H1 (cell line): ENCODE data around the gene PPP3CB. TPM values are rescaled to one million over a fixed set of nuclear protein-coding genes. Genes with fewer than 3 reads are reported as not detected.
A peak's percentile ranks its signal among the peaks of the same experiment; 100 is the strongest.

Source experiments
- ATF3 ChIP-seq: IDR thresholded peaks from 2 replicates; pipeline ENCODE4 v1.6.1; 2011; ENCODE audit warnings: low read depth, mild to moderate bottlenecking, low read length; ENCODE audit not compliant: insufficient read depth
- BRCA1 ChIP-seq: IDR thresholded peaks from 2 replicates; pipeline ENCODE4 v1.6.1; 2012; ENCODE audit warnings: low read depth, low read length, improper control_type of control experiment
- CBX5 ChIP-seq: fragments of 300-800, 300-1000 bp; sonication (generic); IDR thresholded peaks from 2 replicates; pipeline ENCODE4 v1.7.1; 2016; ENCODE audit warnings: antibody characterized with exemption, low read length, low read depth
- CHD1 ChIP-seq: IDR thresholded peaks from 2 replicates; pipeline ENCODE4 v1.6.1; 2012; ENCODE audit warnings: low read depth, low read length, improper control_type of control experiment
- CTBP2 ChIP-seq: IDR thresholded peaks from 2 replicates; pipeline ENCODE4 v1.7.0; 2011; ENCODE audit warnings: borderline replicate concordance, mild to moderate bottlenecking, moderate library complexity, mixed read lengths, low read length; ENCODE audit not compliant: insufficient read depth, insufficient read length
- FOSL1 ChIP-seq: IDR thresholded peaks from 2 replicates; pipeline ENCODE4 v1.6.1; 2011; ENCODE audit warnings: mild to moderate bottlenecking, low read depth, low read length, moderate library complexity; ENCODE audit not compliant: insufficient read depth
- HDAC2 ChIP-seq, 2 experiments: fragments of 300-600 bp in 1 of 2; sonication (generic) in 1 of 2; IDR thresholded peaks; 2 replicates each; pipeline ENCODE4 v1.6.1; 2011 to 2012; ENCODE audit warnings: low read depth in 2 of 2, low read length in 2 of 2, mild to moderate bottlenecking in 2 of 2, moderate library complexity in 2 of 2, borderline replicate concordance in 1 of 2, inconsistent platforms in 1 of 2
- JUN ChIP-seq: IDR thresholded peaks from 2 replicates; pipeline ENCODE4 v1.6.1; 2011; ENCODE audit warnings: low read depth, mild to moderate bottlenecking, improper control_type of control experiment, low read length
- JUND ChIP-seq: IDR thresholded peaks from 2 replicates; pipeline ENCODE4 v1.6.1; 2011; ENCODE audit warnings: mild to moderate bottlenecking, improper control_type of control experiment, low read length
- KDM1A ChIP-seq: fragments of 200-600, 300-600 bp; sonication (generic); IDR thresholded peaks from 2 replicates; pipeline ENCODE4 v1.7.1; 2016; ENCODE audit warnings: mild to moderate bottlenecking, low read length, borderline replicate concordance
- MAFK ChIP-seq: IDR thresholded peaks from 2 replicates; pipeline ENCODE4 v1.6.1; 2012; ENCODE audit warnings: low read depth, mild to moderate bottlenecking, improper control_type of control experiment, low read length
- MAX ChIP-seq: IDR thresholded peaks from 2 replicates; pipeline ENCODE4 v1.6.1; 2012; ENCODE audit warnings: inconsistent platforms
- NRF1 ChIP-seq: IDR thresholded peaks from 2 replicates; pipeline ENCODE4 v1.6.1; 2011; ENCODE audit warnings: mild to moderate bottlenecking, low read depth, low read length, improper control_type of control experiment
- PHF8 ChIP-seq: fragments of 200-600 bp; sonication (generic); conservative IDR thresholded peaks from 2 replicates; pipeline ENCODE4 v1.7.1; 2012; ENCODE audit warnings: low read depth, mild to moderate bottlenecking, inconsistent platforms, low read length, moderate library complexity
- POLR2A ChIP-seq, 2 experiments: IDR thresholded peaks; 1 replicate in 1 of 2; 2 replicates in 1 of 2; pipeline ENCODE4 v1.6.1; 2011; ENCODE audit warnings: low read depth in 2 of 2, low read length in 2 of 2, mild to moderate bottlenecking in 2 of 2; ENCODE audit errors: control extremely low read depth in 1 of 2
- RFX5 ChIP-seq: IDR thresholded peaks from 2 replicates; pipeline ENCODE4 v1.6.1; 2011; ENCODE audit warnings: low read depth, low read length, improper control_type of control experiment, borderline replicate concordance
- RNF2 ChIP-seq: fragments of 200-900, 300-1000 bp; sonication (generic); IDR thresholded peaks from 2 replicates; pipeline ENCODE4 v1.7.1; 2016; ENCODE audit warnings: borderline replicate concordance, low read depth, mild to moderate bottlenecking, antibody characterized with exemption, low read length; ENCODE audit not compliant: poor library complexity, severe bottlenecking; ENCODE audit errors: missing control alignments
- RXRA ChIP-seq: IDR thresholded peaks from 2 replicates; pipeline ENCODE4 v1.6.1; 2011; ENCODE audit warnings: low read depth, mild to moderate bottlenecking, low read length, moderate library complexity; ENCODE audit not compliant: insufficient read depth
- SRF ChIP-seq: IDR thresholded peaks from 2 replicates; pipeline ENCODE4 v1.6.1; 2011; ENCODE audit warnings: mild to moderate bottlenecking, low read depth, low read length, moderate library complexity
- TBP ChIP-seq: IDR thresholded peaks from 2 replicates; pipeline ENCODE4 v1.6.1; 2011; ENCODE audit warnings: low read depth, low read length, improper control_type of control experiment
- YY1 ChIP-seq: IDR thresholded peaks from 2 replicates; pipeline ENCODE4 v1.6.1; 2011; ENCODE audit warnings: low read depth, mild to moderate bottlenecking, low read length
- polyA plus RNA-seq, 7 experiments: library from polyadenylated mRNA; depleted of rRNA in 3 of 7; stranded (reverse) in 5 of 7; unstranded in 2 of 7; fragments of >200 nt in 5 of 7; fragments of 200-250 nt in 2 of 7; gene quantifications; 1 replicate in 5 of 7; 2 replicates in 1 of 7; 4 replicates in 1 of 7; pipeline versions ENCODE4 v1.2.1 to v1.2.3, GENCODE V29; 2011 to 2013; ENCODE audit warnings: missing spikeins in 2 of 7, mixed read lengths in 2 of 7
- total RNA-seq: library from RNA; stranded (reverse); fragmentation: NEBNext Ultra II Directional; extraction: Animal tissue kit (Norgen Biotek cat#: 25700); gene quantifications from 2 replicates; pipeline ENCODE4 v1.2.1, GENCODE V29; 2021
- TF ChIP-seq, protein P1 (sequence below): IDR thresholded peaks from 2 replicates; pipeline ENCODE4 v1.6.1; 2011; ENCODE audit warnings: low read length, improper control_type of control experiment

The PPP3CB gene
- total and polyA plus RNA-seq, 2 of the 8 experiments (the other 6 are each of a cell fraction or from before 2014, with no cell fraction given), result 10.5 to 36.3 TPM

GRCh38 chr10:73413528-73414229 is 82.1 kb downstream of the PPP3CB start, which contains the start of gene ANXA7 (continued):
- no peak for TF ChIP-seq FOSL1
- peak; percentile 49; the same call in 1 of the 2 replicates for TF ChIP-seq MAX
- no peak for TF ChIP-seq TBP
- no peak for TF ChIP-seq JUND
- no peak for TF ChIP-seq SRF
- TF ChIP-seq HDAC2 (IDR thresholded peaks at IDR 0.05; ENCODE audit: borderline replicate concordance in 1 of 2, low read depth in 2 of 2, low read length in 2 of 2), result peak in 1 of 2 experiments; percentile 54; a peak in 1 of 4 replicates
- no peak for TF ChIP-seq CHD1
- TF ChIP-seq JUN, result no peak
- no peak for TF ChIP-seq CTBP2
- TF ChIP-seq PHF8, result peak; percentile 90
- TF ChIP-seq BRCA1, result peak; percentile 53
- no peak for TF ChIP-seq RXRA
- TF ChIP-seq, protein P1, sequence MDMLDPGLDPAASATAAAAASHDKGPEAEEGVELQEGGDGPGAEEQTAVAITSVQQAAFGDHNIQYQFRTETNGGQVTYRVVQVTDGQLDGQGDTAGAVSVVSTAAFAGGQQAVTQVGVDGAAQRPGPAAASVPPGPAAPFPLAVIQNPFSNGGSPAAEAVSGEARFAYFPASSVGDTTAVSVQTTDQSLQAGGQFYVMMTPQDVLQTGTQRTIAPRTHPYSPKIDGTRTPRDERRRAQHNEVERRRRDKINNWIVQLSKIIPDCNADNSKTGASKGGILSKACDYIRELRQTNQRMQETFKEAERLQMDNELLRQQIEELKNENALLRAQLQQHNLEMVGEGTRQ, result no peak
- TF ChIP-seq YY1, result 0 out of 2 replicates have a peak, but pooled peaks have one; percentile 63
- no peak for TF ChIP-seq ATF3
- TF ChIP-seq NRF1, result no peak
- TF ChIP-seq RFX5, result no peak
- TF ChIP-seq CBX5, result no peak
- peak; percentile 79 to 80 for TF ChIP-seq POLR2A (IDR thresholded peaks at IDR 0.05; ENCODE audit: control extremely low read depth in 1 of 2, low read depth in 2 of 2, low read length in 2 of 2)
- TF ChIP-seq KDM1A, result no peak
- 0 out of 2 replicates have a peak, but pooled peaks have one; percentile 29 for TF ChIP-seq MAFK
- no peak for TF ChIP-seq RNF2
